Measurements from ENCODE around the gene ANXA8. TPM values are rescaled to one million over a fixed set of nuclear protein-coding genes. Genes with fewer than 3 reads are reported as not detected.

ANXA8 gene
- total and polyA plus RNA-seq, 5 donors from 2014 or later, result not detected

DNA sequence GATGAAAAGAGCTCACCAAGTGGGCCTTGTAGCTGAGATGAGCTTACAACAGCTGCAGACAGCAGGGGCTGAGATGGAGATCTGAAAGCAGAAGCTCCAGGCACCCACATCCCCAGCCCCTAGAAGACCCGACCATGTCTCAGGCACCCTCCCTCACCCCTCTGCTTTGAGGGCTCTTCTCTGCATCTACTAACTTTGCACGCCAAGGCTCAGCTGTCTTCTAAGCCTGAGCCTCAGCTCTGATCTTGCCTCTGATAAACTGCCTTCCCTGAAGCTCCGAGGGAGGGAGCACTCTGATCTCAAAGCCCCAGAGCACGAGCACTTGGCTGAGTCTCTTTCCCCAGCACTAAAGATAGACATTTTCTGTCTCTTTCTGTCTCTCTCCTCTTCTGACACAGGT, 42.0 kb downstream of the ANXA8 start:
- H3K27ac Mint-ChIP-seq, result no peak overlapping the region
- no peak overlapping the region for H3K27ac ChIP-seq (ENCODE audit: insufficient read depth, low read length, poor library complexity, severe bottlenecking)
- H3K36me3 ChIP-seq (ENCODE audit: control insufficient read depth, insufficient read depth, low read length), result no peaks in the 10 kb centered on the region
- H3K4me3 Mint-ChIP-seq, result no peak overlapping the region
- H3K4me3 ChIP-seq (ENCODE audit: low read depth, low read length), result no peak overlapping the region
- no peaks in the 10 kb centered on the region for H3K4me1 Mint-ChIP-seq
- H3K9me3 ChIP-seq (ENCODE audit: control insufficient read depth in 2 of 2, low read length in 2 of 2), result peaks cover 15 to 16% of the 10 kb centered on the region in 2 experiments
- DNase-seq, result no peak
- peaks cover 7% of the 10 kb centered on the region for H3K27me3 ChIP-seq (ENCODE audit: control insufficient read depth, insufficient read depth, low read length)
- H3K27me3 Mint-ChIP-seq, result peaks cover 6% of the 10 kb centered on the region
- peaks cover 0 to 18% (median 12%) of the 10 kb centered on the region in 7 donors for H3K9me3 Mint-ChIP-seq
- ATAC-seq (ENCODE audit: low read depth in 2 of 2), result no peak
- no peaks in the 10 kb centered on the region for H3K36me3 Mint-ChIP-seq
- H3K4me1 ChIP-seq (ENCODE audit: control insufficient read depth, insufficient read depth, low read length, poor library complexity, severe bottlenecking), result no peaks in the 10 kb centered on the region

DNA sequence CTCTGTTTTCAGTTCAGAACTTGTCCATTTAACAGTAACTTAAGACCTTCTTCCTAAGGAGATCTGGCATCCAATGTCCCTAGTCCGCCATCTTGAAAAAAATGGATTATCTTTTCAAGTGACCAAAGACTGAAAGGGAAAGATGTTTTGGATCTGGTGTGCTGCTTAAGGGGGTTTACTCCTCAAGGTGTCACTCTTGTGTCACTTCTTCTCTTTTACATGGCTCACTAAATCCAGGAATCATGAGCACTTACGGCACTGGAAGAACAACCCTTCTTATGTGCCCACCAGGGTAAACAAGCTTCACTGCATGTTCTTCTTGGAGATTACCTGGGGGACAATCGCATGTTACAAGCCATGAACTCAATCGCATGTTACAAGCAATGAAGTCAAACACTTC, 43.7 kb downstream of the ANXA8 start:
- Histone ChIP-seq H3K4me3 (ENCODE audit: low read depth, low read length) (no peak overlapping the region), H3K27me3 (ENCODE audit: control insufficient read depth, insufficient read depth, low read length) (peaks cover 7% of the 10 kb centered on the region), H3K4me1 (ENCODE audit: control insufficient read depth, insufficient read depth, low read length, poor library complexity, severe bottlenecking) (no peaks in the 10 kb centered on the region), H3K27ac (ENCODE audit: insufficient read depth, low read length, poor library complexity, severe bottlenecking) (no peak overlapping the region), H3K9me3 (ENCODE audit: control insufficient read depth in 2 of 2, low read length in 2 of 2) (peaks cover 7 to 10% of the 10 kb centered on the region in 2 experiments), H3K36me3 (ENCODE audit: control insufficient read depth, insufficient read depth, low read length) (no peaks in the 10 kb centered on the region)
- peaks cover 11% of the 10 kb centered on the region for H3K27me3 Mint-ChIP-seq
- ATAC-seq (ENCODE audit: low read depth in 2 of 2) (no peak), DNase-seq (no peak)
- H3K4me3 Mint-ChIP-seq, result no peak overlapping the region
- no peak overlapping the region for H3K27ac Mint-ChIP-seq
- H3K9me3 Mint-ChIP-seq, result peaks cover 0 to 10% (median 3%) of the 10 kb centered on the region in 7 donors
- H3K36me3 Mint-ChIP-seq, result no peaks in the 10 kb centered on the region
- no peaks in the 10 kb centered on the region for H3K4me1 Mint-ChIP-seq

DNA sequence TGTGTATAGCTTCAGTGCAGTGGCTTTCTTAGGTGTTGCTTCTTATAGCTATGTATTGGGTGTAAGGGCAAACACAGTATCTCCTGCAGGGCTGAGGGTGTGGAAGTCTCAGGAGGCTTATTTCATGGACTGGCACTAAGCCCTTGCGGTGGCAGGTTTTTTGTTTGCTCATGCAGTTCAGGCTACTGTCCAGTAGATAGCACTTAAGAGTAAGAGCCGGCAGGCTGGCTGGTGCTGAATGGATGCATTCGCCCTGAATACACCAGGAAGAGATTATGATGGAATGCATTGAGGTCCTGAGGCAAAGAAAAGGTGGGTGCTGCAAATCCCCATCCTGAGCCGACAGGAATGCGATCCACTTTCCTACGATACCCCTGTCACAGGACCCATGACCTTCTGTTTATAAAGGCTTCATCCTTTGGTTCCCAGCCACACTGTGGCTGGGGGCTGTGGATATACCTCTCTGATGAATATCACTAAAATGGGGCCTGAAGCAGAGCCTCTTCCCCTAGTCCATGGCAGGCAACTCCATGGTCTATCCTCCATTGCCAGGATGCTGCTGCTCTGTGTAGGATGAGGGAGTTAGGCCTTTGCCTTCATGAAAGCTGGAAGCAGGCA, 44.9 kb downstream of the ANXA8 start:
- Mint-ChIP-seq H3K36me3 (no peaks in the 10 kb centered on the region), H3K4me3 (no peak overlapping the region), H3K27me3 (peaks cover 11% of the 10 kb centered on the region), H3K9me3 (peaks cover 0 to 13% (median 3%) of the 10 kb centered on the region in 7 donors), H3K4me1 (no peaks in the 10 kb centered on the region), H3K27ac (no peak overlapping the region)
- ATAC-seq (ENCODE audit: low read depth in 2 of 2) (no peak), DNase-seq (no peak)
- no peak overlapping the region for H3K27ac ChIP-seq (ENCODE audit: insufficient read depth, low read length, poor library complexity, severe bottlenecking)
- H3K36me3 ChIP-seq (ENCODE audit: control insufficient read depth, insufficient read depth, low read length), result no peaks in the 10 kb centered on the region
- H3K4me1 ChIP-seq (ENCODE audit: control insufficient read depth, insufficient read depth, low read length, poor library complexity, severe bottlenecking), result no peaks in the 10 kb centered on the region
- peaks cover 4 to 8% of the 10 kb centered on the region in 2 experiments for H3K9me3 ChIP-seq (ENCODE audit: control insufficient read depth in 2 of 2, low read length in 2 of 2)
- no peak overlapping the region for H3K4me3 ChIP-seq (ENCODE audit: low read depth, low read length)
- H3K27me3 ChIP-seq (ENCODE audit: control insufficient read depth, insufficient read depth, low read length), result peaks cover 7% of the 10 kb centered on the region

DNA sequence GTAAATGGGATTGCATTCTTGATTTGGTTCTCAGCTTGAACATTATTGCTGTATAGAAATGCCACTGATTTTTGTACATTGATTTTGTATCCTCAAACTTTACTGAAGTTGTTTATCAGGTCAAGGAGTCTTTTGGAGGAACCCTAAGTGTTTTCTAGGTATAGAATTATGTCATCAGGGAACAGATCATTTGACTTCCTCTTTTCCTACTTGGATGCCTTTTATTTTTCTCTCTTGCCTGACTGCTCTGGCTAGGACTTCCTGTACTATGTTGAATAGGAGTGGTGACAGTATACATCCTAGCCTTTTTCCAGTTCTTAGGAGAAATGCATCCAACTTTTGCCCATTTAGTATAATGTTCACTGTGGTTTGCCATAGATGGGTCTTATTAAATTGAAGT, 48.8 kb downstream of the ANXA8 start:
- no peaks in the 10 kb centered on the region for H3K4me1 Mint-ChIP-seq
- peaks cover 0 to 10% (median 3%) of the 10 kb centered on the region in 7 donors for H3K9me3 Mint-ChIP-seq
- no peak overlapping the region for H3K27ac Mint-ChIP-seq
- H3K27me3 Mint-ChIP-seq, result peaks cover 10% of the 10 kb centered on the region
- Histone ChIP-seq H3K9me3 (ENCODE audit: control insufficient read depth in 2 of 2, low read length in 2 of 2) (peaks cover 4 to 8% of the 10 kb centered on the region in 2 experiments), H3K4me3 (ENCODE audit: low read depth, low read length) (no peak overlapping the region), H3K27ac (ENCODE audit: insufficient read depth, low read length, poor library complexity, severe bottlenecking) (no peak overlapping the region), H3K36me3 (ENCODE audit: control insufficient read depth, insufficient read depth, low read length) (no peaks in the 10 kb centered on the region), H3K27me3 (ENCODE audit: control insufficient read depth, insufficient read depth, low read length) (peaks cover 4% of the 10 kb centered on the region), H3K4me1 (ENCODE audit: control insufficient read depth, insufficient read depth, low read length, poor library complexity, severe bottlenecking) (no peaks in the 10 kb centered on the region)
- ATAC-seq (ENCODE audit: low read depth in 2 of 2) (no peak), DNase-seq (no peak)
- H3K36me3 Mint-ChIP-seq, result no peaks in the 10 kb centered on the region
- H3K4me3 Mint-ChIP-seq, result no peak overlapping the region

DNA sequence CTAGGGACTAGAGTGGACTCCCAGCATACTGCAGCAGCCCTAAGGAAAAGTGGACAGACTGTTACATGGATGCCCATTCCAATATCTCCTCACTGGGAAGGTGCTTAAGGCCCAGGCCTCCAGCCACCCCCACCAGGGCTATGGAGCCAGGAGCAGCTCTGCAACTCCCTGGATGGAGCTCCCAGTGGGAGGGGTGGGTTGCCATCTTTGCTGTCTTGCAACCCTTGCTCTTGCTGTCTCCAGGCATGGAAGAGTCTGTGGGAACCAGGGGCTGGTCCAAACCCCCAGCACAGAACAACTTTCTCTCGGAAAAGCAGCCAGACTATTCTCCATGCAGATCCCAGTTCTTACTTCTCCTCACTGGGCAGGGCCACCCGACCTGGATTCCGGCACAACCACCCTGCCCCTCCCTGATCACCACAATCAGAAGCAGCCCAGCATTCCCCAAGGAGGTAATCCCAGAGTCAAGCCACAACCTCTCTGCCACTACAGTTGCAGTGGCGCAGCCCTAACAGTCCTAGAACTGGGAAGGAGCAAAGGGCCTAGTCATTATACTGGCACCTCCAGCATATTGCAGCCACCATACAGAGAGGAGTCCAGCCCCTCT, 58.0 kb downstream of the ANXA8 start:
- Histone ChIP-seq H3K9me3 (ENCODE audit: control insufficient read depth in 2 of 2, low read length in 2 of 2) (no peaks in the 10 kb centered on the region), H3K4me1 (ENCODE audit: control insufficient read depth, insufficient read depth, low read length, poor library complexity, severe bottlenecking) (no peaks in the 10 kb centered on the region), H3K4me3 (ENCODE audit: low read depth, low read length) (no peak overlapping the region), H3K36me3 (ENCODE audit: control insufficient read depth, insufficient read depth, low read length) (no peaks in the 10 kb centered on the region), H3K27ac (ENCODE audit: insufficient read depth, low read length, poor library complexity, severe bottlenecking) (no peak overlapping the region), H3K27me3 (ENCODE audit: control insufficient read depth, insufficient read depth, low read length) (no peaks in the 10 kb centered on the region)
- no peaks in the 10 kb centered on the region for H3K27me3 Mint-ChIP-seq
- peaks cover 0 to 11% (median 0%) of the 10 kb centered on the region in 7 donors for H3K9me3 Mint-ChIP-seq
- no peak for DNase-seq
- ATAC-seq (ENCODE audit: low read depth in 2 of 2), result no peak
- no peak overlapping the region for H3K4me3 Mint-ChIP-seq
- H3K36me3 Mint-ChIP-seq, result no peaks in the 10 kb centered on the region
- H3K27ac Mint-ChIP-seq, result no peak overlapping the region
- H3K4me1 Mint-ChIP-seq, result no peaks in the 10 kb centered on the region

DNA sequence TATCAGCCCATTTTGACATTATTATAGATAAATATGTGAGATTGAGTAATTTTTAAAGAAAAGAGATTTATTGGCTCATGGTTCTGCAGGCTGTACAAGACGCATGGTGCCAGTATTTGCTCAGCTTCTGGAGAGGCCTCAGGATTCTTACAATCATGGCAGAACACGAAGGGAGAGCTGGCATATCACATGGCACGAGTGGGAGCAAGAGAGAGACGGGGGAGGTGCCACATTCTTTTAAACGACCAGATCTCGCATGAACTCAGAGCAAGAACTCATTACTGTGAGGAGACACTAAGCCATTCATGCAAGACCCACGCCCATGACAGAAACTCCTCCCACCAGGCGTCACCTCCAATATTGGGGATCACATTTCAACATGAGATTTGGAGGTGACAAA, 59.7 kb downstream of the ANXA8 start:
- H3K27ac Mint-ChIP-seq, result no peak overlapping the region
- no peak overlapping the region for H3K4me3 Mint-ChIP-seq
- no peaks in the 10 kb centered on the region for H3K4me1 Mint-ChIP-seq

DNA sequence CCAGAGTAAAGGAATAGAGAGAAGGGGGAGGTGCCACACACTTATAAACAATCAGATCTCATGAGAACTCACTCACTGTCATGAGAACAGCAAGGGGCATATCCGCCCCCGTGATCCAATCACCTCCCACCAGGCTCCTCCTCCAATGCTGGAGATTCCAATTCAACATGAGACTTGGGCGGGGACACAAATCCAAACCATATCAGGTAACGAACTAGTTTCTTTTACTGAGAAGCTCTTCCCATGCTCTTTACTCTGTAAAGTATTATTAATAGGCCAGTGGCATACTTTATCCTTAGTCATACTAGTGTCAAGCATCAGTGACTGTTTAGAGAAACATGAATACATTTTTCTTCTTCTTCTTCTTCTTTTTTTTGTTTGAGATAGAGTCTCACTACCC, 60.4 kb downstream of the ANXA8 start:
- no peaks in the 10 kb centered on the region for H3K27me3 Mint-ChIP-seq
- H3K4me3 Mint-ChIP-seq, result no peak overlapping the region
- no peak overlapping the region for H3K4me3 ChIP-seq (ENCODE audit: low read depth, low read length)
- ATAC-seq (ENCODE audit: low read depth in 2 of 2) (no peak), DNase-seq (no peak)
- H3K4me1 ChIP-seq (ENCODE audit: control insufficient read depth, insufficient read depth, low read length, poor library complexity, severe bottlenecking), result no peaks in the 10 kb centered on the region
- H3K36me3 Mint-ChIP-seq, result no peaks in the 10 kb centered on the region
- H3K36me3 ChIP-seq (ENCODE audit: control insufficient read depth, insufficient read depth, low read length), result no peaks in the 10 kb centered on the region
- no peaks in the 10 kb centered on the region for H3K9me3 ChIP-seq (ENCODE audit: control insufficient read depth in 2 of 2, low read length in 2 of 2)
- peaks cover 0 to 5% (median 0%) of the 10 kb centered on the region in 7 donors for H3K9me3 Mint-ChIP-seq
- no peak overlapping the region for H3K27ac ChIP-seq (ENCODE audit: insufficient read depth, low read length, poor library complexity, severe bottlenecking)
- no peaks in the 10 kb centered on the region for H3K27me3 ChIP-seq (ENCODE audit: control insufficient read depth, insufficient read depth, low read length)
- H3K27ac Mint-ChIP-seq, result peak overlapping the region in 1 of 3 donors; percentile 60
- no peaks in the 10 kb centered on the region for H3K4me1 Mint-ChIP-seq

More for the DNA sequence above, 59.7 kb downstream of the ANXA8 start:
- no peak overlapping the region for H3K4me3 ChIP-seq (ENCODE audit: low read depth, low read length)
- Mint-ChIP-seq H3K27me3 (no peaks in the 10 kb centered on the region), H3K9me3 (peaks cover 0 to 5% (median 0%) of the 10 kb centered on the region in 7 donors), H3K36me3 (no peaks in the 10 kb centered on the region)
- H3K36me3 ChIP-seq (ENCODE audit: control insufficient read depth, insufficient read depth, low read length), result no peaks in the 10 kb centered on the region
- ATAC-seq (ENCODE audit: low read depth in 2 of 2), result no peak
- H3K9me3 ChIP-seq (ENCODE audit: control insufficient read depth in 2 of 2, low read length in 2 of 2), result no peaks in the 10 kb centered on the region
- H3K27me3 ChIP-seq (ENCODE audit: control insufficient read depth, insufficient read depth, low read length), result no peaks in the 10 kb centered on the region
- H3K27ac ChIP-seq (ENCODE audit: insufficient read depth, low read length, poor library complexity, severe bottlenecking), result no peak overlapping the region
- no peak for DNase-seq
- no peaks in the 10 kb centered on the region for H3K4me1 ChIP-seq (ENCODE audit: control insufficient read depth, insufficient read depth, low read length, poor library complexity, severe bottlenecking)
